OCI-LY1 (cell line): ENCODE data around the gene EXOC6B.

ENCODE experiments used
- EZH2 ChIP-seq: fragments of 200-600 bp; sonication (generic), shearing (Covaris generic); IDR thresholded peaks from 2 replicates; pipeline ENCODE4 v1.8.0; 2017; ENCODE audit warnings: borderline replicate concordance, mixed run types, mild to moderate bottlenecking, antibody characterized with exemption, low read length, moderate library complexity, mixed read lengths
- TF ChIP-seq, protein P1 (sequence below): fragments of 200-600 bp; sonication (generic), shearing (Covaris generic); IDR thresholded peaks from 2 replicates; pipeline ENCODE4 v1.5.1; 2017; ENCODE audit warnings: mild to moderate bottlenecking, antibody characterized with exemption, low read length, moderate library complexity, mixed read lengths

DNA sequence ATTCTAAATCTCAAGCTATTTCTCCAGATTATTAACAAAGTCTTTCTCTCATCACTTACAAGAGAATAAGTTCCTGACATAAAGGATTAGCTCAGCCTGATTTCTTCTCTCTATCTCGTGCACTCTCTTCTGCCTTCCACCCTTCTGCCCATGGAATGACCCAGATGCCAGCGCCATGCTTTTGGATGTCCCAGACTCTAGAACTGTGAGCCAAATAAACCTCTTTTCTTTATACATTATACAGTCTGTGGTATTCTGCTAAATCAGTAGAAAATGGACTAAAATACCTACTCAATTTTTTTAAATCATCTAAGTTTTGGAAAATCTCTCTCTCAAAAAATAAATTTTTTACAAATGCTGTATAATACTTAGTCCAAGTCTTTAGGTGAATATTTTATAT lies 218.6 kb downstream of the EXOC6B start:
- TF ChIP-seq EZH2, result no peak
- TF ChIP-seq, protein P1, sequence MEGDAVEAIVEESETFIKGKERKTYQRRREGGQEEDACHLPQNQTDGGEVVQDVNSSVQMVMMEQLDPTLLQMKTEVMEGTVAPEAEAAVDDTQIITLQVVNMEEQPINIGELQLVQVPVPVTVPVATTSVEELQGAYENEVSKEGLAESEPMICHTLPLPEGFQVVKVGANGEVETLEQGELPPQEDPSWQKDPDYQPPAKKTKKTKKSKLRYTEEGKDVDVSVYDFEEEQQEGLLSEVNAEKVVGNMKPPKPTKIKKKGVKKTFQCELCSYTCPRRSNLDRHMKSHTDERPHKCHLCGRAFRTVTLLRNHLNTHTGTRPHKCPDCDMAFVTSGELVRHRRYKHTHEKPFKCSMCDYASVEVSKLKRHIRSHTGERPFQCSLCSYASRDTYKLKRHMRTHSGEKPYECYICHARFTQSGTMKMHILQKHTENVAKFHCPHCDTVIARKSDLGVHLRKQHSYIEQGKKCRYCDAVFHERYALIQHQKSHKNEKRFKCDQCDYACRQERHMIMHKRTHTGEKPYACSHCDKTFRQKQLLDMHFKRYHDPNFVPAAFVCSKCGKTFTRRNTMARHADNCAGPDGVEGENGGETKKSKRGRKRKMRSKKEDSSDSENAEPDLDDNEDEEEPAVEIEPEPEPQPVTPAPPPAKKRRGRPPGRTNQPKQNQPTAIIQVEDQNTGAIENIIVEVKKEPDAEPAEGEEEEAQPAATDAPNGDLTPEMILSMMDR, result no peak
